HG03175 (cell line): ENCODE results near the gene DNAJC11.

Experiments used
- ATAC-seq: cut with Tn5 transposase; IDR thresholded peaks from one replicate; pipeline ENCODE4 v1.9.1; 2021; ENCODE audit warnings: mild to moderate bottlenecking, moderate library complexity; ENCODE audit not compliant: unreplicated experiment

Gene DNAJC11

DNA sequence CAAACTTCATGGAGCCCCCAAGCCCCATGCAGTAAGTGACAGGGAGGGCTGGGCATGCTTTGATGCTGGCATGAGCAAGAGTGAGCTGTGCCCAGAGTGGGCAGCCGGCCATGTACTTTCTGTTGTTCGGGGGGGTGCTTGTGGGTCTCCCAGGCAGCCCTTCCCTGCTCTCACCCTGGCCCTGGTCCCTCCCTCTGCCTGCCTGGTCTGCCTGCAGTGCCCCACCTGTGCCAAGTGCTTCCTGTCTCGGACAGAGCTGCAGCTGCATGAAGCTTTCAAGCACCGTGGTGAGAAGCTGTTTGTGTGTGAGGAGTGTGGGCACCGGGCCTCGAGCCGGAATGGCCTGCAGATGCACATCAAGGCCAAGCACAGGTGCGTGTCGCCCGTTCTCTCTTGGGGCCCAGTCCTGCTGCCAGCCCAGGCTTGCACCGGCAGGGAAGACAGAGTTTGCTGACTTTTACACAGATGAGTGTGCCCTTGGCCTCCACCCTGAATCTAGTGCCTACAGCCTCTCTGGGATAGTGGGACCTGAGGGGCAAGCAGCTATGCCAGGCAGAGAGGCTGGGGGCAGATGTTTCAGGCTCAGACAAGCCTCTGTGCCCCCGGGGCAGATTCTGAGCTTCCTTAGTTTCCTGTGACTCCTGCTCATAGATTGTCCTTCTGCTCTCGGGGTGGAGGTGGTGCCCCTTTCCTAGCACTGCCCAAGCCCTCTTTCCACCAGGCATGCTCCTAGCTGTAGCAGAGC lies 114.2 kb downstream of the DNAJC11 start:
- no peak for ATAC-seq

DNA sequence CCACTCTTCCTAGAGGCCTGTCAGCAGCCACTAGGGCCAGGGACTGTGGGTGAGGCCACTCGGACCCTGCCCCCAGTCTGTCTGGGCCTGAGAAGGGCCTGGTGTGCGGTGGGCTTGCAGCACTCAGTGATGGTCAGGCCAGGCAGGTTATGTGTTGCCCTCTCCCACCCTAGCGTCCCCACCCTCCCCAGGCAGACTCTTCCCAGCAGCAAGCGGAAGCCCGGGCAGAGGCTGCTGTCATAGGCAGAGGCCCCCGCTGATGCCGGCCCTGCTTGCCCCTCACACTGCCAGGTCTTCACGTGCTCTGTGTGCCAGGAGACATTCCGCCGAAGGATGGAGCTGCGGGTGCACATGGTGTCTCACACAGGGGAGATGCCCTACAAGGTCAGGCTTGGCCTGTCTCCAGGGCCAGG lies 115.2 kb downstream of the DNAJC11 start:
- no peak for ATAC-seq

DNA sequence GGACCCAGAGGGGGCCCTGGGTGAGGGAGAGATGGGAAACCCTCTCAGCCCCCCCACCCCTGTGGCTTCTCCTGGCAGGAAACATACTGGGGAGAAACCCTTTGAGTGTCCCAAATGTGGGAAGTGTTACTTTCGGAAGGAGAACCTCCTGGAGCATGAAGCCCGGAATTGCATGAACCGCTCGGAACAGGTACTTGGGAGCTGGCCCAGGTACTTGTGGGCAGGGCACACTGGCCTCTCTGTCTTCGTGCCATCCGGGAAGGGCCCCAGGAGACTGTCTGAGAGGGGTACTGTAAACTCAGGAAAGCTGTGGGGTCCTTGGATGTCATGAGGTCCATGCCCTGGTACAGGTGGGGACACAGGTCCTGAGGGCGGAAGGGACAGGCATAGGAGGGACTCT lies 115.8 kb downstream of the DNAJC11 start:
- no peak for ATAC-seq

DNA sequence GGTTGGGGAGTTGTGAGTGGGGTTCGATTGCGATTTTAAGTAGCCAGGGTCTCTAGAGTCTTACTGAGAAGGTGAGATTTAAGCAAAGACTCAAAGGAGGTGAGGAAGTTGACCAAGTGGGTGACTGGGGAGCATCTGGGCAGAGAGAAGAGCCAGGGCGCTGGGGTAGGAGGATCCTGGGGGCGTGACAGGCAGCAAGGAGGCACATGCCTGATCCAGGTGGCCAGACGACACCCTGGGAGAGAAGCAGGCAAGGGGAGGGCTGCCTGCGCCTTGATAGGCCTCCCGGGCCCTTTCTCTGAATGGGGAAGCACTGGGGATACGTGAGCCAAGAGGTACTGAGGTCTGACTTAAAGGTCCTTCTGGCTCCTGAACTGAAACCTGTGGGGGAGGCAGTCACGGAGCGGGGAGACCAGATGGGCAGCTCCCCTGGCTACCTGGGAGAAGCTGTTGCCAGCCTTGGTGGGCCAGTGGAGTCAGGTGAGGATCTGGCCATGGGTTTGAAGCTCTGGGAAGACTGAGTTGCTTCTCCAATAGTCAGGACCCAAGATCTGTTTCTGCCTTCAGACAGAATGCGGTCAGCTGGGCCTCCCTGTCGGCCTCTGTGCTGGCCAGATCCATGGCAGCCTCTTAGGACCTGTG lies 116.4 kb downstream of the DNAJC11 start:
- ATAC-seq = no peak
